GM23338 (cell line): ENCODE measurements around the gene GMEB2. TPM values are rescaled to one million over a fixed set of nuclear protein-coding genes. Genes with fewer than 3 reads are reported as not detected.

Source experiments
- ATAC-seq: fragments of 200-7000 bp; cut with Tn5 transposase; 3 replicates; pipeline ENCODE4 v1.9.1; 2020
- DNase-seq: peaks from one replicate; pipeline ENCODE4 v3.0.0-alpha.2; 2015; ENCODE audit warnings: low spot score
- H2AFZ ChIP-seq: fragments of 200-600 bp; sonication (generic); 2 replicates; pipeline ENCODE4 v1.8.0; 2016; ENCODE audit warnings: antibody characterized with exemption, mild to moderate bottlenecking, moderate library complexity
- H3F3A ChIP-seq: fragments of 200-600 bp; sonication (generic); replicated peaks from 2 replicates; pipeline ENCODE4 v1.8.0; 2017; ENCODE audit warnings: antibody characterized with exemption, mixed run types, low read depth
- H3K27ac ChIP-seq: fragments of 200-600 bp; sonication (generic); 2 replicates; pipeline ENCODE4 v1.6.1; 2016; ENCODE audit warnings: low read depth
- H3K27me3 ChIP-seq: fragments of 200-600 bp; sonication (generic); 2 replicates; pipeline ENCODE4 v1.8.0; 2016; ENCODE audit warnings: mild to moderate bottlenecking, mixed run types, moderate library complexity; ENCODE audit not compliant: insufficient read depth
- H3K36me3 ChIP-seq: fragments of 200-600 bp; sonication (generic); 2 replicates; pipeline ENCODE4 v1.8.0; 2016; ENCODE audit warnings: mild to moderate bottlenecking; ENCODE audit not compliant: insufficient read depth
- H3K4me1 ChIP-seq: fragments of 200-600 bp; sonication (generic); 2 replicates; pipeline ENCODE4 v1.8.0; 2016; ENCODE audit warnings: mild to moderate bottlenecking, moderate library complexity; ENCODE audit not compliant: insufficient read depth
- H3K4me2 ChIP-seq: fragments of 200-600 bp; sonication (generic); 2 replicates; pipeline ENCODE4 v1.7.1; 2017; ENCODE audit warnings: mixed run types
- H3K4me3 ChIP-seq: fragments of 200-600 bp; sonication (generic); 2 replicates; pipeline ENCODE4 v1.6.1; 2016; ENCODE audit warnings: mixed run types
- H3K79me2 ChIP-seq: fragments of 200-600 bp; sonication (generic); replicated peaks from 2 replicates; pipeline ENCODE4 v1.8.0; 2017; ENCODE audit warnings: mild to moderate bottlenecking; ENCODE audit not compliant: insufficient read depth
- H3K9me2 ChIP-seq: fragments of 200-600 bp; sonication (generic); 2 replicates; pipeline ENCODE4 v1.8.0; 2017; ENCODE audit not compliant: insufficient read depth
- H4K20me1 ChIP-seq: fragments of 200-600 bp; sonication (generic); replicated peaks from 2 replicates; pipeline ENCODE4 v1.8.0; 2017; ENCODE audit warnings: mild to moderate bottlenecking; ENCODE audit not compliant: insufficient read depth
- H3K27ac Mint-ChIP-seq: 2 replicates; pipeline ENCODE4 v1.8.0; 2020; ENCODE audit warnings: inconsistent platforms, mild to moderate bottlenecking, moderate library complexity, mixed read lengths
- H3K27me3 Mint-ChIP-seq: 3 replicates; pipeline ENCODE4 v1.8.0; 2022; ENCODE audit warnings: low read depth, mild to moderate bottlenecking, moderate library complexity, mixed read lengths, inconsistent platforms; ENCODE audit not compliant: insufficient read depth, poor library complexity
- H3K36me3 Mint-ChIP-seq: 3 replicates; pipeline ENCODE4 v1.8.0; 2021; ENCODE audit warnings: low read depth, mild to moderate bottlenecking, inconsistent platforms, moderate library complexity, mixed read lengths
- H3K4me1 Mint-ChIP-seq: 3 replicates; pipeline ENCODE4 v1.8.0; 2020; ENCODE audit warnings: mild to moderate bottlenecking, inconsistent platforms, mixed read lengths
- H3K4me3 Mint-ChIP-seq: 3 replicates; pipeline ENCODE4 v1.8.0; 2021; ENCODE audit warnings: moderate library complexity, mild to moderate bottlenecking, inconsistent platforms, mixed read lengths
- H3K9me3 Mint-ChIP-seq: 3 replicates; pipeline ENCODE4 v1.8.0; 2020; ENCODE audit warnings: moderate library complexity, mild to moderate bottlenecking, inconsistent platforms, mixed read lengths
- CREB1 ChIP-seq: fragments of 250-450 bp; sonication (Bioruptor Pico); IDR thresholded peaks from 2 replicates; pipeline ENCODE4 v1.5.0; 2020; ENCODE audit warnings: low read depth, mild to moderate bottlenecking, moderate library complexity
- CTCF ChIP-seq, 2 experiments: fragments of 200-600 bp in 1 of 2; sonication (generic) in 1 of 2; conservative IDR thresholded peaks; 2 replicates each; pipeline versions ENCODE4 v1.5.1 to v1.6.1; 2016 to 2017; ENCODE audit warnings: antibody characterized with exemption in 2 of 2, low read depth in 2 of 2, mild to moderate bottlenecking in 2 of 2, moderate library complexity in 1 of 2
- ETS1 ChIP-seq: IDR thresholded peaks from 2 replicates; pipeline ENCODE4 v1.6.1; 2016; ENCODE audit warnings: antibody characterized with exemption
- EZH2 ChIP-seq: fragments of 200-600 bp; sonication (generic); IDR thresholded peaks from one replicate; pipeline ENCODE4 v1.8.0; 2017; ENCODE audit warnings: antibody characterized with exemption, mild to moderate bottlenecking, low read depth; ENCODE audit not compliant: unreplicated experiment
- JUNB ChIP-seq: IDR thresholded peaks from one replicate; pipeline ENCODE4 v1.6.1; 2016; ENCODE audit warnings: antibody characterized with exemption; ENCODE audit not compliant: unreplicated experiment
- NANOG ChIP-seq: IDR thresholded peaks from 2 replicates; pipeline ENCODE4 v1.6.1; 2016; ENCODE audit warnings: antibody characterized with exemption, borderline replicate concordance
- ZNF114 ChIP-seq: fragments of 250-450 bp; sonication (Bioruptor Pico); IDR thresholded peaks from 2 replicates; pipeline ENCODE4 v1.5.0; 2020; ENCODE audit warnings: mild to moderate bottlenecking, moderate library complexity
- polyA plus RNA-seq: library from polyadenylated mRNA; unstranded; fragments of >200 nt; fragmentation: Nextera tagmentation; extraction: Ambion mirVana; gene quantifications from 2 replicates; pipeline ENCODE4 v1.2.1, GENCODE V29; 2016
- total RNA-seq: library from RNA; depleted of rRNA; stranded (reverse); fragments of >200 nt; shearing (Covaris generic); gene quantifications from 2 replicates; pipeline ENCODE4 v1.2.3, GENCODE V29; 2014
- TF ChIP-seq, protein P1 (sequence below): IDR thresholded peaks from one replicate; pipeline ENCODE4 v1.6.1; 2018; ENCODE audit warnings: antibody characterized with exemption; ENCODE audit not compliant: unreplicated experiment

GMEB2 gene
- total and polyA plus RNA-seq, 2 experiments from 2014 or later: 4.4 to 20.6 TPM

DNA sequence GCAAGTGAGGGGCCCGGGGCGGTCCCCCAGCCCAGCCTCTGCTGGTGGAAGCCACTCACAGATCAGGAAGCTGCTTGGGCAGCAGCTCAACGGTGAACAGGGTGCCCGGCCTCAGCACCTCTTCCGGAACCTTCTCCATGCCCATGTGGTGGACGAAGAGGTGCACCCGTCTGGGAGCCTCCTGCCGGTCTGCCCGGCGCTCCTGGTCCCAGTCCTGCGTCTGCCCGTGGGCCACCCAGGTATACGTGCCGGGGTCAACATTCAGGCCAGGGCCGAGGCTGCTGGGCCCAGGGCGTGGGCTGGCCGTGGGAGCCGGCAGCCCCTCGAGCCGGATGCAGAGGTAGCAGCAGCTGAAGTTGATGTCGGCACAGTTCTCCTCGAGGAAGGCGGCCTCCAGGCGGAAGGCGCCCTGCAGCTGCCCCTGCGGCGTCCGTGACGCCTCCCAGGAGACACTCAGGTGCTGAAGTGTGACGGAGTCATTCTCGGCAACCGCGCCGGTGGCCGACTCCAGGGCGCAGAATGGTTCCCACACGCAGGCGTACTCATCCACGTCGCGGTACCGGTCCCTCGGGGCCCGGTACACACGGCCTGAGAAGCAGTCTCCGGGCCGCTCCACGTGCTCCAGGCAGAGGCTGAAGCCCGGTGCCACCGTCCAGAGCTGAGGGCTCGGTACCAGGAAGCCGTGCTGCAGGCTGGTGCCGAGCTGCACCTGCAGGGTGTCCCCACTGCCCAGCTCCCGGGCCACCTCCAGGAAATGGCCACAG is 64.3 kb downstream of the GMEB2 start:
- H3K27me3 Mint-ChIP-seq: no peaks in the 10 kb centered on the region
- Histone ChIP-seq H3K9me2 (no peaks in the 10 kb centered on the region), H3K27ac (no peak overlapping the region), H3K36me3 (no peaks in the 10 kb centered on the region), H3K79me2 (no peaks in the 10 kb centered on the region), H3K4me1 (no peaks in the 10 kb centered on the region), H2AFZ (no peak overlapping the region), H3F3A (no peaks in the 10 kb centered on the region), H3K27me3 (no peaks in the 10 kb centered on the region), H3K4me3 (no peak overlapping the region), H3K4me2 (no peak overlapping the region), H4K20me1 (no peaks in the 10 kb centered on the region)
- peaks cover 4% of the 10 kb centered on the region; the same call in 2 of the 3 replicates for H3K9me3 Mint-ChIP-seq
- H3K4me3 Mint-ChIP-seq: no peak overlapping the region
- H3K27ac Mint-ChIP-seq: no peak overlapping the region
- H3K36me3 Mint-ChIP-seq: peaks cover 3% of the 10 kb centered on the region; the same call in 1 of the 3 replicates
- no peaks in the 10 kb centered on the region for H3K4me1 Mint-ChIP-seq
- no peak for ATAC-seq
- TF ChIP-seq, protein P1, sequence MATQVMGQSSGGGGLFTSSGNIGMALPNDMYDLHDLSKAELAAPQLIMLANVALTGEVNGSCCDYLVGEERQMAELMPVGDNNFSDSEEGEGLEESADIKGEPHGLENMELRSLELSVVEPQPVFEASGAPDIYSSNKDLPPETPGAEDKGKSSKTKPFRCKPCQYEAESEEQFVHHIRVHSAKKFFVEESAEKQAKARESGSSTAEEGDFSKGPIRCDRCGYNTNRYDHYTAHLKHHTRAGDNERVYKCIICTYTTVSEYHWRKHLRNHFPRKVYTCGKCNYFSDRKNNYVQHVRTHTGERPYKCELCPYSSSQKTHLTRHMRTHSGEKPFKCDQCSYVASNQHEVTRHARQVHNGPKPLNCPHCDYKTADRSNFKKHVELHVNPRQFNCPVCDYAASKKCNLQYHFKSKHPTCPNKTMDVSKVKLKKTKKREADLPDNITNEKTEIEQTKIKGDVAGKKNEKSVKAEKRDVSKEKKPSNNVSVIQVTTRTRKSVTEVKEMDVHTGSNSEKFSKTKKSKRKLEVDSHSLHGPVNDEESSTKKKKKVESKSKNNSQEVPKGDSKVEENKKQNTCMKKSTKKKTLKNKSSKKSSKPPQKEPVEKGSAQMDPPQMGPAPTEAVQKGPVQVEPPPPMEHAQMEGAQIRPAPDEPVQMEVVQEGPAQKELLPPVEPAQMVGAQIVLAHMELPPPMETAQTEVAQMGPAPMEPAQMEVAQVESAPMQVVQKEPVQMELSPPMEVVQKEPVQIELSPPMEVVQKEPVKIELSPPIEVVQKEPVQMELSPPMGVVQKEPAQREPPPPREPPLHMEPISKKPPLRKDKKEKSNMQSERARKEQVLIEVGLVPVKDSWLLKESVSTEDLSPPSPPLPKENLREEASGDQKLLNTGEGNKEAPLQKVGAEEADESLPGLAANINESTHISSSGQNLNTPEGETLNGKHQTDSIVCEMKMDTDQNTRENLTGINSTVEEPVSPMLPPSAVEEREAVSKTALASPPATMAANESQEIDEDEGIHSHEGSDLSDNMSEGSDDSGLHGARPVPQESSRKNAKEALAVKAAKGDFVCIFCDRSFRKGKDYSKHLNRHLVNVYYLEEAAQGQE: no peak
- TF ChIP-seq CREB1 (CRISPR knock-in tag): no peak
- no peak for TF ChIP-seq EZH2
- TF ChIP-seq CTCF (conservative IDR thresholded peaks at IDR 0.05; ENCODE audit: low read depth in 2 of 2): no peak
- no peak for TF ChIP-seq ETS1
- no peak for TF ChIP-seq NANOG
- TF ChIP-seq JUNB: no peak
- TF ChIP-seq ZNF114: no peak
- DNase-seq: no peak
